GM12891 (cell line): ENCODE measurements around the gene MARVELD1.

Experiments used
- POLR2A ChIP-seq: IDR thresholded peaks from 2 replicates; pipeline ENCODE4 v1.6.1; 2011; ENCODE audit warnings: low read depth, low read length, control low read depth
- POLR2AphosphoS5 ChIP-seq: IDR thresholded peaks from 2 replicates; pipeline ENCODE4 v1.6.1; 2011; ENCODE audit warnings: low read depth, low read length, control low read depth
- POU2F2 ChIP-seq: IDR thresholded peaks from 2 replicates; pipeline ENCODE4 v1.6.1; 2011; ENCODE audit warnings: low read depth, mild to moderate bottlenecking, control low read depth, low read length, moderate library complexity
- TAF1 ChIP-seq: IDR thresholded peaks from 2 replicates; pipeline ENCODE4 v1.6.1; 2011; ENCODE audit warnings: low read depth, low read length, control low read depth

- TF ChIP-seq POLR2A (no peak), POLR2AphosphoS5 (no peak), TAF1 (no peak), POU2F2 (no peak)
These were observed 49.9 kb downstream of the MARVELD1 start for GRCh38 chr10:97763411-97763810.
